ENCODE measurements around the gene IL1RAPL1. TPM values are rescaled to one million over a fixed set of nuclear protein-coding genes. Genes with fewer than 3 reads are reported as not detected.

Gene IL1RAPL1
- total RNA-seq, 3 donors from 2014 or later: not detected

- no peaks in the 10 kb centered on the region for H3K4me1 Mint-ChIP-seq (ENCODE audit: low read depth)
- no peak overlapping the region for H3K4me3 Mint-ChIP-seq
- no peaks in the 10 kb centered on the region for H3K27me3 Mint-ChIP-seq (ENCODE audit: low read depth)
- DNase-seq (no peak), ATAC-seq (no peak)
- no peaks in the 10 kb centered on the region for H3K36me3 Mint-ChIP-seq (ENCODE audit: insufficient read depth)
- no peaks in the 10 kb centered on the region for H3K9me3 Mint-ChIP-seq
These were observed 642.6 kb downstream of the IL1RAPL1 start for GRCh38 chrX:29229802-29230201.

GRCh38 chrX:29231800-29232199 is 644.6 kb downstream of the IL1RAPL1 start:
- Mint-ChIP-seq H3K36me3 (ENCODE audit: insufficient read depth) (no peaks in the 10 kb centered on the region), H3K27me3 (ENCODE audit: low read depth) (no peaks in the 10 kb centered on the region), H3K4me3 (no peak overlapping the region), H3K9me3 (no peaks in the 10 kb centered on the region), H3K4me1 (ENCODE audit: low read depth) (no peaks in the 10 kb centered on the region)
- DNase-seq (no peak), ATAC-seq (no peak)

GRCh38 chrX:29233592-29234183 is 646.4 kb downstream of the IL1RAPL1 start:
- H3K36me3 Mint-ChIP-seq (ENCODE audit: insufficient read depth): no peaks in the 10 kb centered on the region
- no peaks in the 10 kb centered on the region for H3K4me1 Mint-ChIP-seq (ENCODE audit: low read depth)
- H3K9me3 Mint-ChIP-seq: no peaks in the 10 kb centered on the region
- DNase-seq: no peak
- ATAC-seq: no peak
- H3K4me3 Mint-ChIP-seq: no peak overlapping the region
- no peaks in the 10 kb centered on the region for H3K27me3 Mint-ChIP-seq (ENCODE audit: low read depth)

GRCh38 chrX:29237972-29238371 is 650.7 kb downstream of the IL1RAPL1 start:
- ATAC-seq (no peak), DNase-seq (no peak)
- no peaks in the 10 kb centered on the region for H3K4me1 Mint-ChIP-seq (ENCODE audit: low read depth)
- no peaks in the 10 kb centered on the region for H3K27me3 Mint-ChIP-seq (ENCODE audit: low read depth)
- H3K36me3 Mint-ChIP-seq (ENCODE audit: insufficient read depth): no peaks in the 10 kb centered on the region
- H3K4me3 Mint-ChIP-seq: no peak overlapping the region
- H3K9me3 Mint-ChIP-seq: no peaks in the 10 kb centered on the region

GRCh38 chrX:29241809-29242208 is 654.6 kb downstream of the IL1RAPL1 start:
- no peaks in the 10 kb centered on the region for H3K36me3 Mint-ChIP-seq (ENCODE audit: insufficient read depth)
- H3K4me1 Mint-ChIP-seq (ENCODE audit: low read depth): no peaks in the 10 kb centered on the region
- no peaks in the 10 kb centered on the region for H3K27me3 Mint-ChIP-seq (ENCODE audit: low read depth)
- no peak overlapping the region for H3K4me3 Mint-ChIP-seq
- ATAC-seq (no peak), DNase-seq (no peak)
- no peaks in the 10 kb centered on the region for H3K9me3 Mint-ChIP-seq

GRCh38 chrX:29242856-29243255 is 655.6 kb downstream of the IL1RAPL1 start:
- no peak overlapping the region for H3K4me3 Mint-ChIP-seq
- H3K4me1 Mint-ChIP-seq (ENCODE audit: low read depth): no peaks in the 10 kb centered on the region
- no peaks in the 10 kb centered on the region for H3K27me3 Mint-ChIP-seq (ENCODE audit: low read depth)
- DNase-seq (no peak), ATAC-seq (no peak)
- no peaks in the 10 kb centered on the region for H3K9me3 Mint-ChIP-seq
- no peaks in the 10 kb centered on the region for H3K36me3 Mint-ChIP-seq (ENCODE audit: insufficient read depth)

GRCh38 chrX:29243942-29244341 is 656.7 kb downstream of the IL1RAPL1 start:
- Mint-ChIP-seq H3K36me3 (ENCODE audit: insufficient read depth) (no peaks in the 10 kb centered on the region), H3K9me3 (peaks cover 2% of the 10 kb centered on the region), H3K27me3 (ENCODE audit: low read depth) (no peaks in the 10 kb centered on the region), H3K4me3 (no peak overlapping the region), H3K4me1 (ENCODE audit: low read depth) (no peaks in the 10 kb centered on the region)
- DNase-seq (no peak), ATAC-seq (no peak)

GRCh38 chrX:29254515-29254914 is 667.3 kb downstream of the IL1RAPL1 start:
- no peak overlapping the region for H3K4me3 Mint-ChIP-seq
- H3K4me1 Mint-ChIP-seq (ENCODE audit: low read depth): no peaks in the 10 kb centered on the region
- H3K36me3 Mint-ChIP-seq (ENCODE audit: insufficient read depth): no peaks in the 10 kb centered on the region
- H3K27me3 Mint-ChIP-seq (ENCODE audit: low read depth): no peaks in the 10 kb centered on the region
- H3K9me3 Mint-ChIP-seq: no peaks in the 10 kb centered on the region
- DNase-seq: no peak
- no peak for ATAC-seq

- no peak for DNase-seq
- ATAC-seq: no peak
- H3K27me3 Mint-ChIP-seq (ENCODE audit: low read depth): no peaks in the 10 kb centered on the region
- no peaks in the 10 kb centered on the region for H3K36me3 Mint-ChIP-seq (ENCODE audit: insufficient read depth)
- H3K4me1 Mint-ChIP-seq (ENCODE audit: low read depth): no peaks in the 10 kb centered on the region
- no peak overlapping the region for H3K4me3 Mint-ChIP-seq
- H3K9me3 Mint-ChIP-seq: no peaks in the 10 kb centered on the region
These were observed 670.3 kb downstream of the IL1RAPL1 start for GRCh38 chrX:29257521-29257920.

GRCh38 chrX:29269390-29269789 is 682.1 kb downstream of the IL1RAPL1 start:
- Mint-ChIP-seq H3K36me3 (ENCODE audit: insufficient read depth) (no peaks in the 10 kb centered on the region), H3K27me3 (ENCODE audit: low read depth) (no peaks in the 10 kb centered on the region), H3K9me3 (peaks cover 4% of the 10 kb centered on the region), H3K4me3 (no peak overlapping the region), H3K4me1 (ENCODE audit: low read depth) (no peaks in the 10 kb centered on the region)
- ATAC-seq (no peak), DNase-seq (no peak)

- no peaks in the 10 kb centered on the region for H3K36me3 Mint-ChIP-seq (ENCODE audit: insufficient read depth)
- no peaks in the 10 kb centered on the region for H3K4me1 Mint-ChIP-seq (ENCODE audit: low read depth)
- ATAC-seq (no peak), DNase-seq (no peak)
- H3K4me3 Mint-ChIP-seq: no peak overlapping the region
- peaks cover 17% of the 10 kb centered on the region for H3K9me3 Mint-ChIP-seq
- H3K27me3 Mint-ChIP-seq (ENCODE audit: low read depth): no peaks in the 10 kb centered on the region
These were observed 687.3 kb downstream of the IL1RAPL1 start for GRCh38 chrX:29274517-29274916.

- Mint-ChIP-seq H3K4me1 (ENCODE audit: low read depth) (no peaks in the 10 kb centered on the region), H3K4me3 (no peak overlapping the region), H3K9me3 (peaks cover 17% of the 10 kb centered on the region), H3K27me3 (ENCODE audit: low read depth) (no peaks in the 10 kb centered on the region), H3K36me3 (ENCODE audit: insufficient read depth) (no peaks in the 10 kb centered on the region)
- DNase-seq (no peak), ATAC-seq (no peak)
These were observed 688.7 kb downstream of the IL1RAPL1 start for GRCh38 chrX:29275928-29276327.

- H3K9me3 Mint-ChIP-seq: peaks cover 4% of the 10 kb centered on the region
- ATAC-seq (no peak), DNase-seq (no peak)
- no peaks in the 10 kb centered on the region for H3K27me3 Mint-ChIP-seq (ENCODE audit: low read depth)
- no peaks in the 10 kb centered on the region for H3K36me3 Mint-ChIP-seq (ENCODE audit: insufficient read depth)
- no peaks in the 10 kb centered on the region for H3K4me1 Mint-ChIP-seq (ENCODE audit: low read depth)
- H3K4me3 Mint-ChIP-seq: no peak overlapping the region
These were observed 694.0 kb downstream of the IL1RAPL1 start for GRCh38 chrX:29281078-29281742.

GRCh38 chrX:29285664-29286063 is 698.4 kb downstream of the IL1RAPL1 start:
- no peaks in the 10 kb centered on the region for H3K36me3 Mint-ChIP-seq (ENCODE audit: insufficient read depth)
- H3K27me3 Mint-ChIP-seq (ENCODE audit: low read depth): no peaks in the 10 kb centered on the region
- DNase-seq (no peak), ATAC-seq (no peak)
- H3K4me3 Mint-ChIP-seq: no peak overlapping the region
- H3K9me3 Mint-ChIP-seq: no peaks in the 10 kb centered on the region
- H3K4me1 Mint-ChIP-seq (ENCODE audit: low read depth): no peaks in the 10 kb centered on the region

GRCh38 chrX:29295987-29296680 is 708.9 kb downstream of the IL1RAPL1 start:
- no peak overlapping the region for H3K4me3 Mint-ChIP-seq
- DNase-seq (no peak), ATAC-seq (no peak)
- H3K9me3 Mint-ChIP-seq: no peaks in the 10 kb centered on the region
- H3K4me1 Mint-ChIP-seq (ENCODE audit: low read depth): no peaks in the 10 kb centered on the region
- H3K27me3 Mint-ChIP-seq (ENCODE audit: low read depth): no peaks in the 10 kb centered on the region
- no peaks in the 10 kb centered on the region for H3K36me3 Mint-ChIP-seq (ENCODE audit: insufficient read depth)

All from activated T-cell treated with anti-CD3 and anti-CD28 coated beads, Interleukin-2, amount 50 U/mL, for 4 hours (primary cell).